Astrocyte of the hippocampus (primary cell): ENCODE results near the gene MCOLN2.

ENCODE experiments used
- DNase-seq: peaks from one replicate; pipeline ENCODE4 v3.0.0; 2011; ENCODE audit warnings: low read depth, low spot score

Gene MCOLN2

GRCh38 chr1:84896279-84896678, 100.6 kb downstream of the MCOLN2 start:
- DNase-seq = no peak

GRCh38 chr1:84892705-84893618, 104.0 kb downstream of the MCOLN2 start, which contains the start of gene LPAR3:
TSS of gene LPAR3 (minus strand) at chr1:84893206. CDS start at chr1:84866120, 27,086 bp downstream.
- DNase-seq = peak; percentile 41

- no peak for DNase-seq
Measured at GRCh38 chr1:84890566-84890965, 106.3 kb downstream of the MCOLN2 start.

- no peak for DNase-seq
Measured at GRCh38 chr1:84889437-84889836, 107.5 kb downstream of the MCOLN2 start.

GRCh38 chr1:84888753-84889152, 108.2 kb downstream of the MCOLN2 start:
- no peak for DNase-seq

GRCh38 chr1:84887261-84887934, 109.5 kb downstream of the MCOLN2 start:
- no peak for DNase-seq

GRCh38 chr1:84885469-84885868, 111.4 kb downstream of the MCOLN2 start:
- DNase-seq = no peak

GRCh38 chr1:84884671-84885389, 112.1 kb downstream of the MCOLN2 start:
- DNase-seq = no peak

GRCh38 chr1:84883286-84883685, 113.6 kb downstream of the MCOLN2 start:
- DNase-seq = no peak

- DNase-seq = peak; percentile 14
Measured at GRCh38 chr1:84877592-84877991, 119.3 kb downstream of the MCOLN2 start.

- DNase-seq = no peak
Measured at GRCh38 chr1:84876353-84876752, 120.6 kb downstream of the MCOLN2 start.
